Esophagus muscularis mucosa (tissue), 4 donors: ENCODE results near the gene MACROD2.

Experiments
- CTCF ChIP-seq, 3 experiments: fragments of 200-600 bp in 2 of 3; fragments of 450-650 bp in 1 of 3; sonication (generic) in 2 of 3; IDR thresholded peaks; one replicate each; pipeline ENCODE4 v1.5.1; 2017 to 2019; ENCODE audit warnings: antibody characterized with exemption in 3 of 3, mild to moderate bottlenecking in 2 of 3, moderate library complexity in 1 of 3
- EP300 ChIP-seq: sonication (generic); formaldehyde crosslinking; IDR thresholded peaks from one replicate; pipeline ENCODE4 v1.6.1; 2017; ENCODE audit warnings: antibody characterized with exemption
- POLR2A ChIP-seq: fragments of 450-650 bp; IDR thresholded peaks from one replicate; pipeline ENCODE4 v1.6.1; 2017; ENCODE audit warnings: antibody characterized with exemption, moderate library complexity, mild to moderate bottlenecking, low read depth
- POLR2AphosphoS5 ChIP-seq, 2 donors: sonication (generic); formaldehyde crosslinking; IDR thresholded peaks; one replicate each; pipeline ENCODE4 v1.6.1; 2017; ENCODE audit warnings: antibody characterized with exemption in 2 of 2

GRCh38 chr20:14959506-14960475, 964.5 kb downstream of the MACROD2 start:
- TF ChIP-seq CTCF (IDR thresholded peaks at IDR 0.05) (no peak), POLR2A (no peak), EP300 (no peak), POLR2AphosphoS5 (IDR thresholded peaks at IDR 0.05) (no peak)
